ENCODE measurements around the gene SYAP1.

DNA sequence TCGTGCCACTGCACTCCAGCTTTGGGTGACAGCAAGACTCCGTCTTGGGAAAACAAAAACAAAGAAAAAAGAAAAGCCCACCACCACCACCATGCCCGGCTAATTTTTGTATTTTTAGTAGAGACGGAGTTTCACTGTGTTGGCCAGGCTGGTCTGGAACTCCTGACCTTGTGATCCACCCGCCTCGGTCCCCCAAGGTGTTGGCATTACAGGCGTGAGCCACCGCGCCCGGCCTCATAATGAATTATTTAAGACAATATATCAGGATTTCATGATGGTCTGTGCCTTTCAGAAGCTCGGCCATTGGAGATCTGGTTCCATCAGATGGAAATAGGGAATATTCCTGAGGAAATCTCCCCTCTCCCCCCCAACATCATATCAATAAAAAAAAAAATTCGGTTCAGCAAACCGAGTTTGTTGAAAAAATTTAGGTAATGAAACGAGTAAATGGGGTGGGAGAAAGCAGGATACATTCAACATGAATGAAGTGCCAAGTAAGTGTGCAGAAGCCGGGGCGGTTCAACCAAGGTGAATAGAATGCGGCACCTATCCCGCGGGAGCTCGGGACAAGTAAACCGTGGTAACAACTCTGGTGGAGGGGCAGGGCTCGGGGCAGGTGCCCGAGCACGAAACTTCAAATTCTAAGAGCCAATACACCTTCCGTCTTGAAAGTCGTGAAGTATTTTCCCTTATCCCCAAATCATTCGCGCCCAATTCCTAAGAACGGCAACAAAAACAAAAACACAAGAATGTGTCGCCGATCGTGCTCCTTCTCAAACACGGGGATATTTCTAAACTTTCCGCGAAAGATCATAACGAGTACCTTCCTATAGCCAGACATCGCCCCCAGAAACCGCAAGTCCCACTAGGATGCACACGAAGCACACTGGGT is 66.1 kb downstream of the SYAP1 start:
- TF ChIP-seq, protein P1, sequence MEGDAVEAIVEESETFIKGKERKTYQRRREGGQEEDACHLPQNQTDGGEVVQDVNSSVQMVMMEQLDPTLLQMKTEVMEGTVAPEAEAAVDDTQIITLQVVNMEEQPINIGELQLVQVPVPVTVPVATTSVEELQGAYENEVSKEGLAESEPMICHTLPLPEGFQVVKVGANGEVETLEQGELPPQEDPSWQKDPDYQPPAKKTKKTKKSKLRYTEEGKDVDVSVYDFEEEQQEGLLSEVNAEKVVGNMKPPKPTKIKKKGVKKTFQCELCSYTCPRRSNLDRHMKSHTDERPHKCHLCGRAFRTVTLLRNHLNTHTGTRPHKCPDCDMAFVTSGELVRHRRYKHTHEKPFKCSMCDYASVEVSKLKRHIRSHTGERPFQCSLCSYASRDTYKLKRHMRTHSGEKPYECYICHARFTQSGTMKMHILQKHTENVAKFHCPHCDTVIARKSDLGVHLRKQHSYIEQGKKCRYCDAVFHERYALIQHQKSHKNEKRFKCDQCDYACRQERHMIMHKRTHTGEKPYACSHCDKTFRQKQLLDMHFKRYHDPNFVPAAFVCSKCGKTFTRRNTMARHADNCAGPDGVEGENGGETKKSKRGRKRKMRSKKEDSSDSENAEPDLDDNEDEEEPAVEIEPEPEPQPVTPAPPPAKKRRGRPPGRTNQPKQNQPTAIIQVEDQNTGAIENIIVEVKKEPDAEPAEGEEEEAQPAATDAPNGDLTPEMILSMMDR (conservative IDR thresholded peaks at IDR 0.05; ENCODE audit: low read length) = no peak
- TF ChIP-seq EZH2phosphoT487 (IDR thresholded peaks at IDR 0.05; ENCODE audit: borderline replicate concordance, low read depth, low read length) = no peak
